A549 (cell line): ENCODE measurements around the gene APOD. TPM values are rescaled to one million over a fixed set of nuclear protein-coding genes. Genes with fewer than 3 reads are reported as not detected.
A peak's percentile ranks its signal among the peaks of the same experiment; 100 is the strongest.

Experiments used
- ATAC-seq, 2 experiments: fragments of 200-7000 bp in 1 of 2; fragments of >200 bp in 1 of 2; cut with Nextera tagmentation in 1 of 2; cut with Tn5 transposase in 1 of 2; 3 replicates each; pipeline versions ENCODE4 v1.8.0 to v1.9.1; 2018 to 2020; ENCODE audit warnings: mild to moderate bottlenecking in 1 of 2, moderate library complexity in 1 of 2
- CTCF ChIA-PET: fragments of 300-600 bp; sonication (Branson Sonifier 250); formaldehyde crosslinking; extraction: SDS; loops from one replicate; lab custom pipeline; 2021; ENCODE audit warnings: antibody characterized with exemption, inconsistent platforms; lab: Yijun Ruan, JAX
- POLR2A ChIA-PET: fragments of 350-600 bp; formaldehyde crosslinking; extraction: SDS; loops from one replicate; lab custom pipeline; 2021; ENCODE audit warnings: antibody characterized with exemption, inconsistent platforms; lab: Yijun Ruan, JAX
- DNase-seq, 2 experiments: peaks; one replicate each; pipeline versions ENCODE4 v3.0.0 to v3.0.0-alpha.2; 2011 to 2016; ENCODE audit warnings: low read depth in 1 of 2, low spot score in 1 of 2
- FAIRE-seq: peaks from 2 replicates; lab custom pipeline; 2011; peaks lifted over from hg19 to GRCh38; lab: Jason Lieb, UNC
- H3K27ac ChIP-seq, 2 experiments: fragments of >200 bp; sonication (Bioruptor Twin); formaldehyde crosslinking; 3 replicates each; pipeline ENCODE4 v1.5.1; 2016 to 2017
- H3K4me1 ChIP-seq: fragments of >200 bp; sonication (Bioruptor Twin); formaldehyde crosslinking; 3 replicates; pipeline ENCODE4 v1.6.1; 2016
- H3K4me2 ChIP-seq: fragments of >200 bp; sonication (Bioruptor Twin); formaldehyde crosslinking; 3 replicates; pipeline ENCODE4 v1.6.1; 2016
- H3K4me3 ChIP-seq: fragments of >200 bp; sonication (Bioruptor Twin); formaldehyde crosslinking; 3 replicates; pipeline ENCODE4 v1.5.1; 2016
- H3K9me3 ChIP-seq: fragments of >200 bp; sonication (Bioruptor Twin); formaldehyde crosslinking; 3 replicates; pipeline ENCODE4 v1.6.1; 2016
- BCL3 ChIP-seq: fragments of >200 bp; sonication (Bioruptor Twin); formaldehyde crosslinking; IDR thresholded peaks from 3 replicates; pipeline ENCODE4 v1.6.1; 2016
- CHD4 ChIP-seq: fragments of 200-600 bp; sonication (generic); IDR thresholded peaks from 2 replicates; pipeline ENCODE4 v1.6.1; 2016; ENCODE audit warnings: antibody characterized with exemption, mild to moderate bottlenecking, borderline replicate concordance
- E2F6 ChIP-seq: IDR thresholded peaks from 2 replicates; pipeline ENCODE4 v1.6.1; 2012; ENCODE audit warnings: low read depth, borderline replicate concordance
- ELK1 ChIP-seq: fragments of 150-350 bp; IDR thresholded peaks from 2 replicates; pipeline ENCODE4 v1.6.1; 2014; ENCODE audit warnings: low read depth, mild to moderate bottlenecking, low read length
- FOSL2 ChIP-seq, 2 experiments: fragments of 450-650 bp in 1 of 2; fragments of >200 bp in 1 of 2; sonication (Bioruptor Twin) in 1 of 2; formaldehyde crosslinking; IDR thresholded peaks; 2 replicates each; pipeline versions ENCODE4 v1.5.0 to v1.6.1; 2016 to 2020; ENCODE audit warnings: mild to moderate bottlenecking in 1 of 2, moderate library complexity in 1 of 2
- GATA3 ChIP-seq: IDR thresholded peaks from 2 replicates; pipeline ENCODE4 v1.6.1; 2012; ENCODE audit warnings: borderline replicate concordance
- HDAC2 ChIP-seq: fragments of 200-600 bp; sonication (generic); IDR thresholded peaks from 2 replicates; pipeline ENCODE4 v1.6.1; 2016
- HES2 ChIP-seq: fragments of >200 bp; sonication (Bioruptor Twin); formaldehyde crosslinking; IDR thresholded peaks from 2 replicates; pipeline ENCODE4 v1.6.1; 2016
- HEYL ChIP-seq: fragments of 250-450 bp; sonication (Bioruptor Pico); IDR thresholded peaks from 2 replicates; pipeline ENCODE4 v1.8.0; 2021; ENCODE audit warnings: mild to moderate bottlenecking, moderate library complexity
- HOXA7 ChIP-seq: fragments of 250-450 bp; sonication (Bioruptor Pico); IDR thresholded peaks from 2 replicates; pipeline ENCODE4 v1.5.0; 2020; ENCODE audit warnings: mild to moderate bottlenecking, moderate library complexity
- JUN ChIP-seq, 2 experiments: fragments of >200 bp; sonication (Bioruptor Twin); formaldehyde crosslinking; IDR thresholded peaks; 2 replicates in 1 of 2; 3 replicates in 1 of 2; pipeline ENCODE4 v1.6.1; 2016 to 2017
- JUNB ChIP-seq: fragments of >200 bp; sonication (Bioruptor Twin); formaldehyde crosslinking; IDR thresholded peaks from 2 replicates; pipeline ENCODE4 v1.6.1; 2016
- MAX ChIP-seq: IDR thresholded peaks from 2 replicates; pipeline ENCODE4 v1.6.1; 2012
- MYC ChIP-seq: IDR thresholded peaks from 2 replicates; pipeline ENCODE4 v1.6.1; 2012; ENCODE audit warnings: mild to moderate bottlenecking, inconsistent platforms, low read length, improper control_type of control experiment, borderline replicate concordance
- PBX3 ChIP-seq: IDR thresholded peaks from 2 replicates; pipeline ENCODE4 v1.6.1; 2012
- PHF8 ChIP-seq: fragments of 200-600 bp; sonication (generic); IDR thresholded peaks from 2 replicates; pipeline ENCODE4 v1.6.1; 2016; ENCODE audit warnings: low read depth, mild to moderate bottlenecking, antibody characterized with exemption, moderate library complexity, borderline replicate concordance
- POLR2A ChIP-seq: IDR thresholded peaks from 2 replicates; pipeline ENCODE4 v1.6.1; 2012; ENCODE audit warnings: mild to moderate bottlenecking, low read length
- POLR2AphosphoS2 ChIP-seq: conservative IDR thresholded peaks from 2 replicates; pipeline ENCODE4 v1.6.1; 2012; ENCODE audit warnings: low read length, improper control_type of control experiment, inconsistent platforms
- RCOR1 ChIP-seq: fragments of 150-350 bp; IDR thresholded peaks from 2 replicates; pipeline ENCODE4 v1.6.1; 2014; ENCODE audit warnings: antibody characterized with exemption, low read length, low read depth
- REST ChIP-seq: fragments of 200-600 bp; sonication (generic); IDR thresholded peaks from 2 replicates; pipeline ENCODE4 v1.6.1; 2016; ENCODE audit warnings: antibody characterized with exemption, mild to moderate bottlenecking, moderate library complexity
- SMC3 ChIP-seq: fragments of >200 bp; sonication (Bioruptor Twin); formaldehyde crosslinking; IDR thresholded peaks from 3 replicates; pipeline ENCODE4 v1.6.1; 2018; ENCODE audit warnings: inconsistent platforms
- SREBF2 ChIP-seq: fragments of 450-650 bp; IDR thresholded peaks from 2 replicates; pipeline ENCODE4 v1.6.1; 2014; ENCODE audit warnings: mild to moderate bottlenecking, moderate library complexity
- TFCP2L1 ChIP-seq: fragments of 250-450 bp; sonication (Bioruptor Pico); IDR thresholded peaks from 2 replicates; pipeline ENCODE4 v1.5.0; 2021; ENCODE audit warnings: mild to moderate bottlenecking
- TP53 ChIP-seq: fragments of 250-450 bp; sonication (Bioruptor Pico); IDR thresholded peaks from 2 replicates; pipeline ENCODE4 v1.5.0; 2021; ENCODE audit warnings: mild to moderate bottlenecking, moderate library complexity
- ZSCAN20 ChIP-seq: fragments of 250-450 bp; sonication (Bioruptor Pico); IDR thresholded peaks from 2 replicates; pipeline ENCODE4 v1.8.0; 2022; ENCODE audit warnings: mild to moderate bottlenecking, moderate library complexity
- WGBS: methylation state at CpG from one replicate; pipeline ENCODE4 v1.1.6; 2017; ENCODE audit errors: missing lambda C conversion rate; 5-methylcytosine and 5-hydroxymethylcytosine counted together
- polyA plus RNA-seq, 4 experiments: library from polyadenylated mRNA; depleted of rRNA in 3 of 4; stranded (reverse); fragments of >200 nt; fragmentation: RNase III in 1 of 4; extraction: RNeasy Plus Mini Kit Qiagen cat#74134 plus additional on column Dnase treatment in 1 of 4; gene quantifications; 2 replicates in 3 of 4; 3 replicates in 1 of 4; pipeline ENCODE4 v1.2.3, GENCODE V29; 2011 to 2017

Gene APOD
- polyA plus RNA-seq, 2 of the 4 experiments (the other 2 are of a cell fraction): 0.15 to 2.8 TPM

GRCh38 chr3:195543500-195544229 is 40.1 kb downstream of the APOD start:
- FAIRE-seq (no peak), DNase-seq (peak in 1 of 2 experiments; percentile 5), ATAC-seq (peak; percentile 8 to 42; a peak in 5 of 6 replicates)
- WGBS: 35% methylated on average over 35 of the region's 38 CpGs
- peak overlapping the region; percentile 72 for H3K4me2 ChIP-seq
- POLR2A ChIA-PET: interaction anchor here (0.7 to 2.0 kb wide), 15 partner anchors 9 to 910 kb away, joined by 3 to 18 read pairs (median 3); partner anchors contain the start of genes ACAP2, LSG1, TMEM44 and XXYLT1
- H3K27ac ChIP-seq: peak overlapping the region; percentile 86 to 91
- no peaks in the 10 kb centered on the region for H3K9me3 ChIP-seq
- peaks cover 29% of the 10 kb centered on the region; the same call in 2 of the 3 replicates for H3K4me1 ChIP-seq
- H3K4me3 ChIP-seq: peak overlapping the region; percentile 93
- TF ChIP-seq GATA3: 0 out of 2 replicates have a peak, but pooled peaks have one; percentile 7
- no peak for TF ChIP-seq FOSL2 (IDR thresholded peaks at IDR 0.05)
- no peak for TF ChIP-seq FOSL2 (CRISPR knock-in tag; IDR thresholded peaks at IDR 0.05)
- CTCF ChIA-PET: interaction anchor here (1.0 to 2.5 kb wide), 2 partner anchors 13 to 273 kb away, joined by 3 to 11 read pairs; partner anchors contain the start of gene XXYLT1

- Histone ChIP-seq H3K9me3 (no peaks in the 10 kb centered on the region), H3K4me3 (peak within 1 kb of the TSS; percentile 93), H3K4me2 (peak within 1 kb of the TSS; percentile 74), H3K4me1 (peaks cover 29% of the 10 kb centered on the region; the same call in 2 of the 3 replicates), H3K27ac (peak within 1 kb of the TSS; percentile 86 to 91)
- DNase-seq (peak; percentile 54 to 88), FAIRE-seq (no peak), ATAC-seq (peak; percentile 88 to 95)
- WGBS: 2% methylated on average over 22 of the region's 95 CpGs
- CTCF ChIA-PET: interaction anchor here (1.0 to 2.5 kb wide), 3 partner anchors 10 to 272 kb away, joined by 3 to 11 read pairs (median 3); partner anchors contain the start of gene XXYLT1
- POLR2A ChIA-PET: interaction anchor here (0.6 to 2.0 kb wide), 16 partner anchors 9 to 909 kb away, joined by 3 to 18 read pairs (median 3); partner anchors contain the start of genes ACAP2, LSG1, TMEM44 and XXYLT1
- TF ChIP-seq POLR2AphosphoS2 (no peak), MAX (no peak; the same call in none of the 2 replicates), PBX3 (no peak), ZSCAN20 (CRISPR knock-in tag) (no peak), MYC (no peak), ELK1 (no peak), HDAC2 (no peak), E2F6 (peak; percentile 42; the same call in 1 of the 2 replicates), TFCP2L1 (CRISPR knock-in tag) (no peak), SREBF2 (no peak), HES2 (no peak), SMC3 (no peak), HOXA7 (CRISPR knock-in tag) (no peak), REST (peak; percentile 79), BCL3 (0 out of 3 replicates have a peak, but pooled peaks have one; percentile 37), POLR2A (peak; percentile 93), JUN (IDR thresholded peaks at IDR 0.05) (peak in 1 of 2 experiments; percentile 58; a peak in 2 of 5 replicates), TP53 (CRISPR knock-in tag) (no peak), RCOR1 (no peak), CHD4 (no peak), HEYL (CRISPR knock-in tag) (no peak), JUNB (no peak), GATA3 (0 out of 2 replicates have a peak, but pooled peaks have one; percentile 8), PHF8 (peak; percentile 80)
These were observed 40.8 kb downstream of the APOD start, which contains the start of gene PPP1R2 for GRCh38 chr3:195542698-195543499. TSS of gene PPP1R2 (minus strand) at chr3:195543325. CDS start at chr3:195543025, 300 bp downstream.
